Measurements from ENCODE around the gene FERMT1. TPM values are rescaled to one million over a fixed set of nuclear protein-coding genes. Genes with fewer than 3 reads are reported as not detected.
"Not testable (repeated sequence)": the region's sequence is repeated elsewhere in the genome, so short reads cannot be mapped to it uniquely, and the experiment has no call there.

Gene FERMT1
- total RNA-seq, 1 experiment from 2014 or later: 43.1 TPM

- no peaks in the 10 kb centered on the region for H3K9me3 Mint-ChIP-seq (ENCODE audit: unreplicated experiment)
- no peak for DNase-seq (ENCODE audit: unreplicated experiment)
- no peaks in the 10 kb centered on the region for H3K27me3 Mint-ChIP-seq (ENCODE audit: insufficient read depth, unreplicated experiment)
- H3K4me1 Mint-ChIP-seq (ENCODE audit: insufficient read depth, unreplicated experiment): peaks cover 6% of the 10 kb centered on the region
- BruUV-seq (replicated peaks): no TSS peak
- intact Hi-C loops (cut with micrococcal nuclease): no loop called here
- no peak overlapping the region for H3K27ac Mint-ChIP-seq (ENCODE audit: low read depth, unreplicated experiment)
- ChIA-PET POLR2A (interaction anchor here (0.8 to 2.0 kb wide), 4 partner anchors 9 to 109 kb away, joined by 3 to 4 read pairs (median 3); no protein-coding TSS in a partner anchor), CTCF (interaction anchor here (0.5 to 1.4 kb wide), 6 partner anchors 12 to 545 kb away, joined by 3 to 5 read pairs (median 4); no protein-coding TSS in a partner anchor)
- H3K36me3 Mint-ChIP-seq (ENCODE audit: insufficient read depth, unreplicated experiment): peaks cover 93% of the 10 kb centered on the region
- no peak for TF ChIP-seq CTCF (IDR thresholded peaks at IDR 0.05; ENCODE audit: unreplicated experiment)
- no peak overlapping the region for H3K4me3 Mint-ChIP-seq (ENCODE audit: unreplicated experiment)
These were observed 84.6 kb downstream of the FERMT1 start for GRCh38 chr20:6038256-6038655.

GRCh38 chr20:6037082-6037481 lies 85.7 kb downstream of the FERMT1 start:
- ChIA-PET POLR2A (interaction anchor here (1.0 to 1.4 kb wide), 2 partner anchors 12 to 14 kb away, joined by 3 to 4 read pairs; no protein-coding TSS in a partner anchor), CTCF (interaction anchor here (0.6 kb wide), 2 partner anchors 38 to 118 kb away, joined by 3 to 5 read pairs; no protein-coding TSS in a partner anchor)
- Mint-ChIP-seq H3K27me3 (ENCODE audit: insufficient read depth, unreplicated experiment) (no peaks in the 10 kb centered on the region), H3K9me3 (ENCODE audit: unreplicated experiment) (no peaks in the 10 kb centered on the region), H3K27ac (ENCODE audit: low read depth, unreplicated experiment) (no peak overlapping the region), H3K4me3 (ENCODE audit: unreplicated experiment) (no peak overlapping the region), H3K4me1 (ENCODE audit: insufficient read depth, unreplicated experiment) (peaks cover 6% of the 10 kb centered on the region), H3K36me3 (ENCODE audit: insufficient read depth, unreplicated experiment) (peaks cover 97% of the 10 kb centered on the region)
- DNase-seq (ENCODE audit: unreplicated experiment): no peak
- no TSS peak for BruUV-seq (replicated peaks)
- TF ChIP-seq CTCF (IDR thresholded peaks at IDR 0.05; ENCODE audit: unreplicated experiment): no peak
- intact Hi-C loops (cut with micrococcal nuclease): no loop called here

- ChIA-PET CTCF (interaction anchor here (0.9 kb wide), 1 partner anchor 28 kb away, joined by 3 read pairs; no protein-coding TSS in a partner anchor), POLR2A (interaction anchor here (1.4 kb wide), 1 partner anchor 13 kb away, joined by 4 read pairs; no protein-coding TSS in a partner anchor)
- DNase-seq (ENCODE audit: unreplicated experiment): no peak
- Mint-ChIP-seq H3K4me3 (ENCODE audit: unreplicated experiment) (no peak overlapping the region), H3K9me3 (ENCODE audit: unreplicated experiment) (no peaks in the 10 kb centered on the region), H3K4me1 (ENCODE audit: insufficient read depth, unreplicated experiment) (peaks cover 6% of the 10 kb centered on the region), H3K27ac (ENCODE audit: low read depth, unreplicated experiment) (no peak overlapping the region), H3K27me3 (ENCODE audit: insufficient read depth, unreplicated experiment) (no peaks in the 10 kb centered on the region), H3K36me3 (ENCODE audit: insufficient read depth, unreplicated experiment) (peaks cover 91% of the 10 kb centered on the region)
- TF ChIP-seq CTCF (IDR thresholded peaks at IDR 0.05; ENCODE audit: unreplicated experiment): no peak
- no TSS peak for BruUV-seq (replicated peaks)
- intact Hi-C loops (cut with micrococcal nuclease): no loop called here
These were observed 86.6 kb downstream of the FERMT1 start for GRCh38 chr20:6036213-6036612.

- no peak overlapping the region for H3K4me3 Mint-ChIP-seq (ENCODE audit: unreplicated experiment)
- POLR2A ChIA-PET: interaction anchor here (0.6 to 1.6 kb wide), 4 partner anchors 9 to 50 kb away, joined by 3 to 6 read pairs (median 4); no protein-coding TSS in a partner anchor
- no TSS peak for BruUV-seq (replicated peaks)
These were observed 88.5 kb downstream of the FERMT1 start for GRCh38 chr20:6034134-6034969.

GRCh38 chr20:6032907-6033306 lies 89.9 kb downstream of the FERMT1 start:
- peaks cover 21% of the 10 kb centered on the region for H3K4me1 Mint-ChIP-seq (ENCODE audit: insufficient read depth, unreplicated experiment)
- BruUV-seq (replicated peaks); DNase-seq (ENCODE audit: unreplicated experiment); H3K9me3 Mint-ChIP-seq (ENCODE audit: unreplicated experiment); intact Hi-C loops (cut with micrococcal nuclease); H3K27me3 Mint-ChIP-seq (ENCODE audit: insufficient read depth, unreplicated experiment); H3K4me3 Mint-ChIP-seq (ENCODE audit: unreplicated experiment); H3K27ac Mint-ChIP-seq (ENCODE audit: low read depth, unreplicated experiment): not testable (repeated sequence)
- H3K36me3 Mint-ChIP-seq (ENCODE audit: insufficient read depth, unreplicated experiment): peaks cover 68% of the 10 kb centered on the region
- CTCF ChIA-PET: interaction anchor here (0.6 to 1.8 kb wide), 2 partner anchors 124 to 504 kb away, joined by 6 to 7 read pairs; no protein-coding TSS in a partner anchor
- POLR2A ChIA-PET: interaction anchor here (1.0 to 1.8 kb wide), 4 partner anchors 10 to 43 kb away, joined by 3 to 7 read pairs (median 4); partner anchors contain the start of gene LRRN4

More at GRCh38 chr20:6034134-6034969, 88.5 kb downstream of the FERMT1 start:
- peaks cover 73% of the 10 kb centered on the region for H3K36me3 Mint-ChIP-seq (ENCODE audit: insufficient read depth, unreplicated experiment)
- CTCF ChIA-PET: interaction anchor here (0.6 to 2.3 kb wide), 9 partner anchors 9 to 761 kb away, joined by 3 to 10 read pairs (median 5); no protein-coding TSS in a partner anchor
- H3K9me3 Mint-ChIP-seq (ENCODE audit: unreplicated experiment): no peaks in the 10 kb centered on the region
- DNase-seq (ENCODE audit: unreplicated experiment): no peak
- intact Hi-C loops (cut with micrococcal nuclease): no loop called here
- H3K27ac Mint-ChIP-seq (ENCODE audit: low read depth, unreplicated experiment): peak overlapping the region; percentile 30
- H3K4me1 Mint-ChIP-seq (ENCODE audit: insufficient read depth, unreplicated experiment): peaks cover 9% of the 10 kb centered on the region
- no peak for TF ChIP-seq CTCF (IDR thresholded peaks at IDR 0.05; ENCODE audit: unreplicated experiment)
- no peaks in the 10 kb centered on the region for H3K27me3 Mint-ChIP-seq (ENCODE audit: insufficient read depth, unreplicated experiment)
